ENCODE measurements around the gene BBS9.

The BBS9 gene

DNA sequence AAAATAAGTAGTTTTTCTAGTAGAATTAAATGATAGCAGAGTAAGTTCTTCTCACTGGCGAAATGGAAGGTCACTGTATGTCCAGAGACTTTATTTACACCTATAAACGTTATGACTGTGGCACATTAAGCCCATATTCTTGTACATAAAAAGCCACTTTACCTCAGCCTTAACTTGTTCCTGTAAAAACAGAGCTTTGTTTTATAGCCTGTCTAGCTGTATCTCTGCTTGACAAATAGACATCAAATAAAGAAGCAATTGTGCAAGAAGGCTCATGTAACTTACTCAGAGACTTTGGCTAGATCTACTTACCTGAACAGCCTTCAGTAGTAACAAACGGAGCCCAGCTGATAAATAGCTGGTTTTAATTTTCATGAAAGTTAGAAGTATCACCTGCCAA, 451.9 kb downstream of the BBS9 start:
- TF ChIP-seq, protein P1, sequence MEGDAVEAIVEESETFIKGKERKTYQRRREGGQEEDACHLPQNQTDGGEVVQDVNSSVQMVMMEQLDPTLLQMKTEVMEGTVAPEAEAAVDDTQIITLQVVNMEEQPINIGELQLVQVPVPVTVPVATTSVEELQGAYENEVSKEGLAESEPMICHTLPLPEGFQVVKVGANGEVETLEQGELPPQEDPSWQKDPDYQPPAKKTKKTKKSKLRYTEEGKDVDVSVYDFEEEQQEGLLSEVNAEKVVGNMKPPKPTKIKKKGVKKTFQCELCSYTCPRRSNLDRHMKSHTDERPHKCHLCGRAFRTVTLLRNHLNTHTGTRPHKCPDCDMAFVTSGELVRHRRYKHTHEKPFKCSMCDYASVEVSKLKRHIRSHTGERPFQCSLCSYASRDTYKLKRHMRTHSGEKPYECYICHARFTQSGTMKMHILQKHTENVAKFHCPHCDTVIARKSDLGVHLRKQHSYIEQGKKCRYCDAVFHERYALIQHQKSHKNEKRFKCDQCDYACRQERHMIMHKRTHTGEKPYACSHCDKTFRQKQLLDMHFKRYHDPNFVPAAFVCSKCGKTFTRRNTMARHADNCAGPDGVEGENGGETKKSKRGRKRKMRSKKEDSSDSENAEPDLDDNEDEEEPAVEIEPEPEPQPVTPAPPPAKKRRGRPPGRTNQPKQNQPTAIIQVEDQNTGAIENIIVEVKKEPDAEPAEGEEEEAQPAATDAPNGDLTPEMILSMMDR (IDR thresholded peaks at IDR 0.05): no peak

DNA sequence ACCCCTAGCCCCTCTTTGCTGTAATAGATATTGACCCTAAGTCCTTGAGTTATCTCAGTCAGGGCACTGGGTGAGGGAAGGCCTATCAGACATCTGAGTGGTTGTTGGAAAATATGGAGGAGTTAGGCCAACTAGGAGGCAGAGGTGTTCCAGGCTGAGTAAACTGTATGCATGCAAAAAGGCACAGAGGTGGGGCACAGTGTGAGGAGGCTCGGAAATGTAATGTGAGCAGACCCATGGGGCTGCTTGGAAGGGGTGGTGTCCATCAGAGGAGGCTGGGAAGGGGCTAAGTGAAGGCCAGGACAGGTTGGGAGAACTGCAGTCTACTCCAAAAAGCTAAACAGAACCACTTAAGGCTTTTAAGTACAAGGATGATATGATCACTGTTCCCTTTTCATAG, 452.7 kb downstream of the BBS9 start:
- TF ChIP-seq, protein P1 (IDR thresholded peaks at IDR 0.05): no peak

DNA sequence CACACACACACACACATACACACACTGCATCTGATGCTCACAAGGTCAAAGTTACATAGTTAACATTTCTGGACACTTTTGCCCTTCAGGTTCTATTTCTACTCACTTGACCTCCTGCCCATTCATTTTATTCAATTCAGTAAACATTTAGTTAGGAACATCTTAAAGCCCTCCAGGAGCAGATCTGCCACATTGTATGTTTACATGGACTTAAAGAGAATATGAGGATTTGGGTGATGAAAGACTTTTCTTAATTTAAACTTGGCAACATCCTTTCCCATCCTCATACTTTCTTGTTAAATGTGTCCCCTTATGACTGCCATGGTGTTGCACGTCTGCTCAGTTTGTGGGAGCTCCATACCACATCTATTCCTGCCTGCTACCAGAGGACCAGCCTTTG, 453.2 kb downstream of the BBS9 start:
- TF ChIP-seq, protein P1 (IDR thresholded peaks at IDR 0.05): no peak

DNA sequence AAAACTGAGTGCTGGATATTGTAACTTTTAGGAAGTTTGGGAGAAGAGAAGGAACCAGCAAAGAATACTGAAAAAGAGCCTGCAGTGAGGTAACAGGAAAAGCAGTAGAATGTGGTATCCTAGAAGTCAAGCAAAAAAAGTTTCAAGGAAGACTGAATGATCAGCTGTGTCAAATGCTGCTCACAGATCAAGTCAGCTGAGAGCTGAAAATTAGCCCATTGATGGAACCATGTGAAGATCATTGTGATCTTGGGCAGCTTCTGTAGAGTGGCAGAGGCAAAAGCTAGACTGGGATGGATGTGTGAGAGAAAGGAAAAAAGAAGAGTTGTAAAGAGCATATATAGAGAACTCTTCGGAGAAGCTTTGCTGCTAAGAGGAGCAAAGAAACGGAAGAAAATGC, 460.5 kb downstream of the BBS9 start:
- TF ChIP-seq, protein P1 (IDR thresholded peaks at IDR 0.05): no peak

DNA sequence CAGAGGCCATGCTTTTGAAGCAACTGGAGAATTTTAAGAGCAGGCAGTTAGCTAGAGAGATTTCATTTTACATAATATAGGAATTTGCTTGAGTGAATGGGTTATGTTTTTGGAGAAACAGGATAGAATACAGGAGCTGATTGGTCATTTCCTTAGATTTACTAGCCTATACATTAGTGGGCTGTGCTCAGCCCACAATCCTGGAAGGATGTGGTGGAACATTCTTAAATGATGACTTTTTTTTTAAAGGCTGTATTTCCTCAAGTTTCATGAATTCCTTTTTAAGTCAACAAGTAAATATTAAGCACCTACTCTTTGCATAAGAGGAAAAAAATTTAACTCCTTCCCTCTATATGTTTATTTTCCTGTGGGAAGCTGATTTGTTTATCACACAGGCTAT, 461.6 kb downstream of the BBS9 start:
- TF ChIP-seq, protein P1 (IDR thresholded peaks at IDR 0.05): no peak

DNA sequence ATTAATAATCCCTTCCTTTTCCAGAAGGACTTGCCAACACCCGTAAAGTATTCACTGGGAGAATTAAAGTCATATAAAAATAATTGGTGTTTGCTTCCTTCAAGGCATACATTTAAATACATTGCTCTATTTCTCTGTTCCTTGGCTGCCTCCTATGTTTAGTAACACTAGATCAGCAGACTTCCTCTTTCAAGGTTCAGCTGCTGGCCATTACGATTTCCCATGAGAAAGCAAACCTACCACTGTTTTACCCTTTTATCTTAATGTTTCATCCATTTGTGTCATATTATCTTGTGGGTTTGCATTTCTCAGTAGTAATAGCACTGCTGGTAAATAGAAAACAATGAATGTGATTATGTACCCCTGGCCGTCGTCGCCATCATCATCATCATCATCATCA, 462.1 kb downstream of the BBS9 start:
- TF ChIP-seq, protein P1 (IDR thresholded peaks at IDR 0.05): no peak

DNA sequence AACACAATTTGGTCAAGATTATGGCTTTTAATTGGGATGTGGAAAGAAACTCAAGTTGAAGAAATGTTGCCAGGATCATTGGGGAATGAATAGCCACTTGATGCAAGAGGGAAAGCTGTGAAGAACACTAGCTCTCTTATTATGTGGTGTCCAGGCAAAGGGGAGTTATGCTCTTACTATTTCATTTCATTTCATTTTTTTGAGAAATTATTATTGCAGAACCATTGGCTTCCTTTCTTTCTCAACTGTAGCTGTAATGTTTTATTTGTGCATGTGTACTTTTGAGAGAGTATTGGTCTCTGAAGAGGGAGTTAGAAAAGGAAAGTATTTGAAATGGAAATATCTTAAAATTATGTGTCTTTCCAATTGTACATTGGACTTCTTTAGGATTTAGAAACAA, 463.4 kb downstream of the BBS9 start:
- TF ChIP-seq, protein P1 (IDR thresholded peaks at IDR 0.05): no peak

DNA sequence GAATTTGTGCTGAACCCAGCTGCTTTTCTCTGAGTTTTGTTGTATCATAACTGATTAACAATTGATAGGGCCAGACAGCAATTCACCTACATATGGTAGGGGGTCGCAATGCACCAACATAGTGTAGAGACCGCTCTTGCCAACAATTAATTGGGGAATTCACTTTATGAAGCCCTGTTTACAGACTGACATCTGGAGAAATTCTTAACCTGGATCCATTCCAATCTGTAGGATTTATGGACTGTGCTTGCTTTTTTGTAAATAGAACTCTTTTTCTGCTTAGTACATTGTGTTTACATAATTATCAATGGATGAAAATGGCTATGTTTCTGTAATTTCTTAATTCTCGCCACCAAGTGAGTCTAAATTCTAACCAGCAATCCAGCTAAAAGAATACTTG, 464.2 kb downstream of the BBS9 start:
- TF ChIP-seq, protein P1 (IDR thresholded peaks at IDR 0.05): no peak

All from LNCAP (cell line).